Fibroblast of peridontal ligament (primary cell): ENCODE results near the gene HMG20B.
"Not testable (repeated sequence)": the region's sequence is repeated elsewhere in the genome, so short reads cannot be mapped to it uniquely, and the experiment has no call there.

Experiments used
- DNase-seq: peaks from one replicate; pipeline ENCODE4 v3.0.0-alpha.2; 2010; ENCODE audit errors: extremely low read depth

Gene HMG20B

GRCh38 chr19:3584036-3584802 is 11.5 kb downstream of the HMG20B start:
- not testable (repeated sequence) for DNase-seq

- no peak for DNase-seq
Observed at GRCh38 chr19:3585301-3586126, 12.8 kb downstream of the HMG20B start, which contains the start of gene GIPC3. TSS of gene GIPC3 (plus strand) at chr19:3585478. CDS start at chr19:3585598, 120 bp downstream.

- no peak for DNase-seq
Observed at GRCh38 chr19:3586127-3586626, 13.4 kb downstream of the HMG20B start.

- no peak for DNase-seq
Observed at GRCh38 chr19:3586707-3587346, 14.1 kb downstream of the HMG20B start.

GRCh38 chr19:3589439-3589838 is 16.7 kb downstream of the HMG20B start:
- no peak for DNase-seq

- no peak for DNase-seq
Observed at GRCh38 chr19:3589949-3590348, 17.2 kb downstream of the HMG20B start.

GRCh38 chr19:3590991-3591659 is 18.4 kb downstream of the HMG20B start:
- DNase-seq = no peak

GRCh38 chr19:3591876-3592613 is 19.3 kb downstream of the HMG20B start:
- DNase-seq = no peak

- DNase-seq = no peak
Observed at GRCh38 chr19:3593156-3593555, 20.4 kb downstream of the HMG20B start.

GRCh38 chr19:3595521-3596061 is 22.8 kb downstream of the HMG20B start:
- DNase-seq = no peak

- no peak for DNase-seq
Observed at GRCh38 chr19:3599776-3600187, 27.0 kb downstream of the HMG20B start.

- DNase-seq = no peak
Observed at GRCh38 chr19:3601021-3601420, 28.3 kb downstream of the HMG20B start.

GRCh38 chr19:3603121-3603811 is 30.5 kb downstream of the HMG20B start:
- DNase-seq = no peak

- no peak for DNase-seq
Observed at GRCh38 chr19:3604227-3604986, 31.7 kb downstream of the HMG20B start.

- no peak for DNase-seq
Observed at GRCh38 chr19:3604987-3605343, 32.2 kb downstream of the HMG20B start.

- DNase-seq = no peak
Observed at GRCh38 chr19:3605361-3605760, 32.6 kb downstream of the HMG20B start.

GRCh38 chr19:3605770-3606169 is 33.0 kb downstream of the HMG20B start:
- DNase-seq = peak; percentile 7

GRCh38 chr19:3606174-3606689 is 33.5 kb downstream of the HMG20B start:
- DNase-seq = no peak

- DNase-seq = peak; percentile 46
Observed at GRCh38 chr19:3606690-3607289, 34.0 kb downstream of the HMG20B start, which contains the start of gene TBXA2R. TSS of gene TBXA2R (minus strand) at chr19:3606875. CDS start at chr19:3600634, 6,241 bp downstream.
